Measurements from ENCODE around the gene ATP10B.

The ATP10B gene

GRCh38 chr5:160692271-160692670, 159.7 kb downstream of the ATP10B start:
- no peak for DNase-seq

DNA sequence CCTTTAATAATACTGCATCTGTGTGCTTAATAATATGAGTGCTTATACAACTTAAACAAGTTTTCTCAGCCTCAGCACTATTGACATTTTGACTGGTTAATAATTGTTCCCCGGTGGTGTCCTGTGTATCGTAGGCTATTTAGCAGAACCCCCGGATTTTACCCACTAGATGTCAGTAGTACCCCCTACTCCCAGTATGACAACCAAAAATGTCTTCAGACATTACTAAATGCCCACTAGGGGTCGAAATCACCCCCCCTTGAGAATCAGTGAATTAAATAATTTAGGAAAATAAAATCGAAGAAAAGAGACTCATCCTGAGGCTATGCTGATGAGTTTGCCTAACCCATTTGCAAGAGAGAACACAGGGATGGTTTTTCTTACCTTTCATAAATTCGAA, 166.3 kb downstream of the ATP10B start:
- no peak for DNase-seq

- DNase-seq: no peak
Observed at GRCh38 chr5:160685219-160685618, 166.8 kb downstream of the ATP10B start.

DNA sequence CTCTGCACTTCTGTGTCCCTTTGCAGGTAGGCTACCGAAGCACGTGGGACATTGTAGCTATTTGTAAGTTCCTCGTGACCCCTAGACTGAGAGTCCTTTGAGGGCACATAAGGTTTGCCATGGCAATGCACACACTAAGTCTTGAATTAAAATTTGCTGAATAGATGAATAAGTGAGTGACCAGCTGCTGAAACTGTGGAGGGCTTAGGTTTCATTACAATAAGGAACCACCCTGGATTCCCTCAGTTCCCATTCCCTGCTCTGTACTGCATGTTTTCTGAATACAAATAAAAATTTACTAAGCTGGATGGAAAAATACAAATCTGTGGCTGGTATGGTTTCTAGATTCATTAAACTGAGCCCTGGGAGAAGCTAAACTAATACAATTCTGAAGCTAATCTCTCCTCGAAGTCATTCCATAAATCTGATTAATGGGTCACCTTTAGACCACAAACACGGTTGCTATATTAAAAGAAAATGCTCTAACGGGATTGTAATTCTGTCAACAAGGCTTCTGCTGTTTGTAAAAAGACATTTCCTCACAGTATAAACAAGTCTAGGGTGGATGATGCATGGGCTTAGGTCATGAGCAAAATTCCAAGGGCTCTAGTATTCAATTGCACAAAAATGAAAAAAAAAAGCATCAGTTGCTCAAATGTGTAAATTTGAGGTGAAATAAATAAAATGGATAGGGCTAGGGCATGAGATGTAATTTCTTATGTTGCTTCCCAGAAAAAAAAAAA, 172.3 kb downstream of the ATP10B start:
- no peak for DNase-seq

DNA sequence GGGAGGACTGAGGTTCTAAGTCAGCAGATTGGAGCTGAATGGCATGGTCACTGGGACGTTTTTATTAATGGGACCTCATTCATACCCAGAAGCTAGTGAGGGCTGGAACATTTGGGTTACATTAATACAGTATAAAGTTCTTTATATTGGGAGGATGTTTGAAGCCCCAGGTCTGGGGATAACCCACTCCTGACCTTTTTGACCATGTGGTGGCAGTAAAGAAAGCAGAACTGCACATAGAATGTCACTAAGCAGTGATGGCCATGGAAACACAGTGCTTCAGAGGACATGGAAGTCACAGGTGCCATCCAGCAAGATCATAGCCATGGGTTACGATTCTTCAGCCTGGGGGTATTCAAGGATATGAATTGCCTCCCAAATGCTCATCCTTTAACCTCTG, 176.0 kb downstream of the ATP10B start:
- DNase-seq: peak in 1 of 51 donors; percentile 3

DNA sequence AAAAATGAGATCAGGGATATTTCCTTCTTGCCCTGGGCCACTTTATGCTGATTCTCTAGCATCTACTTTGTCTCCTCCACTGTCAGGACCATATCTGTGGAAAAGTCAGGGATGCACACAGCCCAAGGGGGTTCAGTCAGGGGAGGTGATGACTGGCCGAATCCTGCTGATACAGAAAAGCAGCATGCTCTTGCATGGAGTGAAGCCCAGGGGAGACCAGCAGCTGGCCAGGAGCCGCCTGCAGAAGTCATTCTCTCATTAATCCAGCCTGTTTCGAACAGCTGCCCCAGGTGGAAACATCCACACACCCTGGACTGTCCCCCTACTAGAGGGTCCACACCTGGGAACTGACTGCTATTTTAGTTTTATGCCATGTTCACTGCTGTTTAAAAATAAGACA, 177.1 kb downstream of the ATP10B start:
- no peak for DNase-seq

- no peak for DNase-seq
Observed at GRCh38 chr5:160672521-160672920, 179.5 kb downstream of the ATP10B start.

DNA sequence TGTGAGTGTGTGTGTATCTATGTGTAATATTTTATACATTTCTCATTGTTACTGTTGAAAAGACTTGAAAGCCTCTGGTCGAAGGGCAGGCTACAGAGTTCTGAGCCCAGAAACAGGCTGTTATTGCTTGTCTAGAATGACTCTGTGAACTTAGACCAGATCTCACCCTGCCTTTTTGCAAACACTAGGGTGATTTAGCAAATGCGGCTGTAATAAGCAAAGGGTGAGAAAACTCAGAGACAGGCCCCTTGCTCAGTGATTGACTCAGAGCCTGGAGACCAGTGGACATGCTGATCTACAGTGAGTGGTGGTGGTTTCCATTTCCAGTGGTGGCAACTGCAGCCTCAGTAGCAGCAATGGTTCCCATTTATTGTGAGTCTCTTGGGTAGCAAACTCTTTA, 183.7 kb downstream of the ATP10B start:
- DNase-seq: no peak

GRCh38 chr5:160667160-160667559, 184.9 kb downstream of the ATP10B start:
- DNase-seq: no peak

DNA sequence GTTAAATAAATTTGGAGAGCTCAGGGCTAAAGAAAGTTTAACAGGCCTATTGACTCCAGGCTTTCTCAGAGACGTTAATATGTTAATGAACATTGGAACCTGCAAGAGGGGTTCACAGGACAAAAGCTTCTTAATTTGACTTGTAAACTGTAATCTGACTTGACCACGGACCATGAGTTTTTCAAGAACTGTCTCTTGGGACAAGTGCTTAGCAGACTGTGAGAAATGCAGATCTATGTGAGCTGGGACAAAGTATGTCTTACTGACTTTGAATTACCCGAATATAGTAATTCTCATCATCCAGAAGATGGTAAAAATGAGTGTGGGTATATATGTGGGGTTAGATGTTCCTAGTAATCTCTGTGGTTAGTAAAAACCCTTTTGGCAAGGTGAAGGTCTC, 186.6 kb downstream of the ATP10B start:
- DNase-seq: no peak

- DNase-seq: no peak
Observed at GRCh38 chr5:160660132-160660531, 191.9 kb downstream of the ATP10B start.

DNA sequence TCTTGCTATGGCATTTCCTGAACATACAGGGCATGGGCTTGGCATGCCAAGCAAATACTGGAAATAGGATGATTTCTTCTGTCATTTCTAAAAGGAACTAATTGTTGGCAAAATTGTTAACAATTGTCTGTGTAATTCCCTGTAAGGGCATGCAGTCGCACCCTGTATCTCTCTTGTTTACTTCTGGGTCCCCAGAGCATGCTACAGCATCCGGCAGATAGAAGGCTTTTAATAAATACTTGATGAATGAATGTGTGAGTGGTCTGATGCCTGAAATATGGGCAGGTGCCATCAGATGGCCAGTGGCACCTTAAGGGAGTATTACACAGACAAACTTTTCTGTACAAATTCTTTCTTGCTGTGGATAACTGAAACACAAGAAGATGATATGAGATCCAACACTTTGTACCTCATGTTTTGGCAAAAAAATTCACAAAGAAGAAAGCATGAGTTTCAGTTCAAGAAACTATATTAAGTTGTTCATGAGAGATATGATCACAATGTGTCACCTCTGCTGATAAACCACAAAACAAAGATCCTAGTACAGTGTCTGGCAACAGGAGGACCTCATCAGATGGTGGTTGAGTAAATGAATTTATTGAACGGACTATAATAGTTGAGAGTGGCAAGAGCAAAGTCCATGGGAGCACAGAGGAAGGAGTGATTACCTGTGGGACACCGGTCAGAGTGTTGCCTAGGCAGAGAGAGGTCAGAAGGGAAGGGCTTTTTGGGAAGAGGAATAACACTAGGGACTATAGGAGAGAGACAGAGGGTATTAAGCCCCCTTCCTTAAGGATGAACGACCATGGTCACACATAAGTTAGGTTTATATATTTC, 194.2 kb downstream of the ATP10B start:
- DNase-seq: no peak

GRCh38 chr5:160657068-160657507, 194.9 kb downstream of the ATP10B start:
- DNase-seq: no peak

DNA sequence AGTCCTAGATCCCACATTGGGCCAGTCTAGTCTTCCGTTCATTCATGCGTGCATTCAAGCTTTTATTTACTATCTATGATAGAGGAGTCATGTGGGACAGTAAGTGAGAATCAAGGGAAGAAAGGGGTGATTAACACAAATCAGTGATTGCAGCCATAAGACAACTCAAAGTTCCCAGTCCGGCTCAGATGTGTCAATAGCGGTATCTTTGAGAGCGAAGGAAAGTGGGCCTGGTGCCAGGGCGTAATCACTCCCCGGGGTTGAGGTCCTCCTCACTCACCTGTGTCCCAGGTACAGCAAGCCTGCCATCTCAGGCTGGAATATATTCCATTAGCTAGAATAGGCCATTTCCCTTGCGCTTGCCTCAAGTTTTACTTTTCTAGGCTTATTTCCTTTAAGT, 196.3 kb downstream of the ATP10B start:
- DNase-seq: no peak

- no peak for DNase-seq
Observed at GRCh38 chr5:160651692-160652645, 200.0 kb downstream of the ATP10B start.

- peak in 1 of 51 donors; percentile 8 for DNase-seq
Observed at GRCh38 chr5:160649304-160649703, 202.7 kb downstream of the ATP10B start.

- DNase-seq: no peak
Observed at GRCh38 chr5:160646033-160646432, 206.0 kb downstream of the ATP10B start.

- DNase-seq: no peak
Observed at GRCh38 chr5:160643616-160644240, 208.3 kb downstream of the ATP10B start.

DNA sequence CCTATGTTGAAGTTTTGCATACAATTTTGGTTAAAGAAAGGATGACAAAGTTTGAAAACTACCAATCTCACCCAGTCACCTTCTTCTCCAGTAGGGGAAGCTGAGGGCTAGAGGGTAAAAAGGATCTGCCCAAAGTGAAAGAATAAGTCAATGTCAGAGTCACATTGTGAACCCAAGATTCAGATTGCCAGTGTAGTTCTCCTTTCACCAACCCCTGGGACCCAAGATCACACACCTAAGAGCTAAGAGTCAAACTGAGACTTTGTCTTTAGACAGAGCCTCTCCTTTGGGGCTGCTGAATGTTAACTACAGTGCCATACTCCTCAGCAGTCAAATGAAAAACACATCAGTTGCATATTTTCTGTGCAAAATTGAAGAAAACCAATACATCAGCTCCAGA, 210.6 kb downstream of the ATP10B start:
- no peak for DNase-seq

GRCh38 chr5:160640406-160640805, 211.6 kb downstream of the ATP10B start:
- DNase-seq: no peak

GRCh38 chr5:160638161-160638742, 213.8 kb downstream of the ATP10B start:
- DNase-seq: no peak
